ENCODE results near the gene ZNF407. TPM values are rescaled to one million over a fixed set of nuclear protein-coding genes. Genes with fewer than 3 reads are reported as not detected.

The ZNF407 gene
- total and polyA plus RNA-seq, 8 donors = 2.1 to 49.0 (median 14.6) TPM

DNA sequence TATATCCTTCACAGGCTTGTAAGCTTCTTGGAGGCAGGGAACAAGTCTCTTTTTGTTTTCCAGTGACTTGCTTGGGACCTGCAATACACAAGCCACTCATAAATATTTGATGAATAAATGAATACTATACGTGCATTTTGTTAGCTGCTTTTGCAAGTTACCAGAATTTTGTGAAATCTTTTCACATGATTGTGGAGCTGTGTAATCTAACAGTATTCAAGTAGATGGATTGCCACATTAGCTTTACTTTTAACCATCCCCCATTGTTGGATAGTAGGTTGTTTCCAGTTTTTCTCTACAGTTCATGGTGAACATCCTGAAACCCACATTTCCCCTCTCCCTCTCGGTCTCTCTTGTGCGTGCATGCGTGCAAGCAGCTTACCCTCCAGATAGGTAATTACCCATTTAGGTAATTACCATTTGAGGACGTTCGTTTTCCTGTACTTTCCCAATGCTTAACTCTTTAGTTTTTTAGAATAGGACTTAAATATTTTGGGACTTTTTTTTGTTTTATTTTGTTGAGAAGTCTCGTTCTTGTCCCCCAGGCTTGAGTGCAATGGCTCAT is 12.5 kb downstream of the ZNF407 start:
- Histone ChIP-seq H3K4me1 (peaks cover 0 to 2% (median under 1%) of the 10 kb centered on the region in 4 donors), H3K4me3 (no peak overlapping the region), H3K27me3 (no peaks in the 10 kb centered on the region), H3K36me3 (no peaks in the 10 kb centered on the region), H3K27ac (no peak overlapping the region), H3K9me3 (peaks cover 0 to 6% (median 0%) of the 10 kb centered on the region in 4 donors)
- TF ChIP-seq CTCF (IDR thresholded peaks at IDR 0.05) (no peak), EP300 (IDR thresholded peaks at IDR 0.05) (no peak), POLR2A (IDR thresholded peaks at IDR 0.05) (no peak), POLR2AphosphoS5 (IDR thresholded peaks at IDR 0.05) (no peak)
- WGBS, 5 donors = 88 to 95% (median 92%) methylated on average over 7 of the region's 7 CpGs
- no peak for DNase-seq
- intact Hi-C loops (cut with DNase I; ENCODE audit: low total_unique reads) = no loop called here

DNA sequence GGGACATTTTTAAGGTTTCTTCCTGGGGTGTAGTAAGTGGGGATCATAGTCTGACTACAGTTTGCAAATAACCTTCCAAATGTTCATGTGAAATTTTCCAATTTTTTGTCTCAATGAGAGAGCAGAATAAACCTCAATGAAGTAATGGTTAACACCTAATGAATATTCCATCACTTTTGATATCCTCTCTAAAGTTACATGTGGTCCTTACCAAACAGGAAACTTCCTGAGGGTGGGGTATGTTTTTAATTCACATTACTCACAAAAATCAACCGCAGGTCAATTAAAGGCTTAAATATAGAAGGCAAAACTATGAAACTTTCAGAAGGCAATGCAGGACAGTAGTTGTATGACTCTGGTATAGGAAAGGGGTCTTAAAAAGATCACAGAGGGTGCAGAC is 13.2 kb downstream of the ZNF407 start:
- TF ChIP-seq CTCF (IDR thresholded peaks at IDR 0.05) = no peak
- no peak for TF ChIP-seq POLR2A (IDR thresholded peaks at IDR 0.05)
- TF ChIP-seq EP300 (IDR thresholded peaks at IDR 0.05) = no peak
- TF ChIP-seq POLR2AphosphoS5 (IDR thresholded peaks at IDR 0.05) = no peak
- intact Hi-C loops (cut with DNase I; ENCODE audit: low total_unique reads) = no loop called here
- Histone ChIP-seq H3K4me3 (no peak overlapping the region), H3K4me1 (no peaks in the 10 kb centered on the region), H3K36me3 (no peaks in the 10 kb centered on the region), H3K27me3 (no peaks in the 10 kb centered on the region), H3K27ac (no peak overlapping the region), H3K9me3 (peaks cover 0 to 7% (median 0%) of the 10 kb centered on the region in 4 donors)
- WGBS, 5 donors = 76 to 88% (median 82%) methylated on average over 1 of the region's 1 CpG
- no peak for DNase-seq

DNA sequence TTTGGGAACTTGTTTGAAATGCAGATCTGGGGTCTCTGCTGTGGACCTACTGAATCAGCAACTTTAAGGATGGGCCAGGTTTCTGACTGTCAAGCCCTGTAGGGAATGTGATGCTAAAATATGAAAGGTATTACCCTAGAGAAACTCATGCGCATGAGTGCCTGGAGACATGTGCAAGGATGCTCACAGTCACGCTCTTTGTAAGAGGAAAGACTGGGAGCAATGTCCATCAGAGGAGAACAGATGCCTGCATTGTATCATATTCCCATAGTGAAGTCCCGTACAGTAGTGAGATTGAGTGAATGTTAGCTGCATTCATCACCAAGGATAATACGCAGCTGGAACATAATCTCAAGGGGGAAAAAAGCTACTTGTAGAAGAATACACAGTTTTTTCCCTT is 14.1 kb downstream of the ZNF407 start:
- no peaks in the 10 kb centered on the region for H3K36me3 ChIP-seq
- no peak overlapping the region for H3K4me3 ChIP-seq
- H3K27me3 ChIP-seq = no peaks in the 10 kb centered on the region
- no peak for DNase-seq
- no peaks in the 10 kb centered on the region for H3K4me1 ChIP-seq
- no peak overlapping the region for H3K27ac ChIP-seq
- intact Hi-C loops (cut with DNase I; ENCODE audit: low total_unique reads) = no loop called here
- TF ChIP-seq POLR2A (IDR thresholded peaks at IDR 0.05) (no peak), EP300 (IDR thresholded peaks at IDR 0.05) (no peak), CTCF (IDR thresholded peaks at IDR 0.05) (no peak), POLR2AphosphoS5 (IDR thresholded peaks at IDR 0.05) (no peak)
- peaks cover 0 to 7% (median 0%) of the 10 kb centered on the region in 4 donors for H3K9me3 ChIP-seq
- 74 to 96% (median 92%) methylated on average over 4 of the region's 4 CpGs for WGBS, 5 donors

DNA sequence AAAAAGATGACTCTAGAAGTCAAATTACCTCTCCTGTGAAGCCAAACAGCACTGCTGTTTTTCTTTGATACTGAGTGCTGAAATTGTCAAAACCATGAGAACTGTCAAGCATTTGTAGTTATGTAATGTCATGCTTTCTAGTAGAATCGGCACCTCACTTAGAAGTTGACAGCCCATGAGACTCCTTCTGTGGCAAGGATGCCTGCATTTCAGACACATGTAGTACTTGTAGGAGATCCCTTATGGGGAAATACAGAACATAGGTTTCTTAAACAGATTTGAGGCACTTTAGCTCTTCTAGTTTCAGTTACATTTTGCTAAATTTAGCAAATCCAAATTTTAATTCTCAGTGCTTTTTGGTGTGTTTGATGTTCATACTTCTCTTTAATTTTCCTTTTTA is 15.7 kb downstream of the ZNF407 start:
- DNase-seq = no peak
- Histone ChIP-seq H3K4me3 (no peak overlapping the region), H3K27me3 (no peaks in the 10 kb centered on the region), H3K9me3 (peaks cover 0 to 7% (median 0%) of the 10 kb centered on the region in 4 donors), H3K4me1 (no peaks in the 10 kb centered on the region), H3K36me3 (no peaks in the 10 kb centered on the region), H3K27ac (no peak overlapping the region)
- TF ChIP-seq CTCF (IDR thresholded peaks at IDR 0.05) (no peak), EP300 (IDR thresholded peaks at IDR 0.05) (no peak), POLR2A (IDR thresholded peaks at IDR 0.05) (no peak), POLR2AphosphoS5 (IDR thresholded peaks at IDR 0.05) (no peak)
- WGBS, 5 donors = 28 to 68% (median 60%) methylated on average over 1 of the region's 1 CpG
- intact Hi-C loops (cut with DNase I; ENCODE audit: low total_unique reads) = no loop called here

Measured in stomach (tissue), 9 donors.